Sigmoid colon (tissue), 7 donors: Measurements from ENCODE around the gene GRAMD1B. TPM values are rescaled to one million over a fixed set of nuclear protein-coding genes. Genes with fewer than 3 reads are reported as not detected.

Experiments used
- DNase-seq: peaks from one replicate; pipeline ENCODE4 v3.0.0-alpha.2; 2019
- H3K27ac ChIP-seq, 4 donors: fragments of 200-600 bp; sonication (generic); one replicate each; pipeline ENCODE4 v1.5.1; 2016 to 2019; ENCODE audit warnings: mild to moderate bottlenecking in 1 of 4
- H3K27me3 ChIP-seq, 3 donors: fragments of 200-600 bp; sonication (generic); one replicate each; pipeline ENCODE4 v1.5.1; 2019; ENCODE audit warnings: mild to moderate bottlenecking in 1 of 3
- H3K36me3 ChIP-seq, 4 donors: fragments of 200-600 bp; sonication (generic); one replicate each; pipeline ENCODE4 v1.5.1; 2016 to 2019
- H3K4me1 ChIP-seq, 4 donors: fragments of 200-600 bp; sonication (generic); one replicate each; pipeline ENCODE4 v1.5.1; 2017 to 2019
- H3K4me3 ChIP-seq, 4 donors: fragments of 200-600 bp; sonication (generic); one replicate each; pipeline ENCODE4 v1.5.1; 2017 to 2019; ENCODE audit warnings: mild to moderate bottlenecking in 2 of 4, moderate library complexity in 1 of 4
- H3K9me3 ChIP-seq, 4 donors: fragments of 200-600 bp in 3 of 4; sonication (generic) in 3 of 4; one replicate each; pipeline versions ENCODE4 v1.5.1 to v1.6.1; 2013 to 2019
- EP300 ChIP-seq, 4 donors: sonication (generic); formaldehyde crosslinking; IDR thresholded peaks; one replicate each; pipeline ENCODE4 v1.6.1; 2017; ENCODE audit warnings: antibody characterized with exemption in 4 of 4
- POLR2A ChIP-seq, 2 donors: fragments of 450-650 bp; IDR thresholded peaks; one replicate each; pipeline ENCODE4 v1.6.1; 2016; ENCODE audit warnings: antibody characterized with exemption in 2 of 2, mild to moderate bottlenecking in 2 of 2, moderate library complexity in 2 of 2
- POLR2AphosphoS5 ChIP-seq, 4 donors: sonication (generic); formaldehyde crosslinking; IDR thresholded peaks; one replicate each; pipeline ENCODE4 v1.6.1; 2017; ENCODE audit warnings: antibody characterized with exemption in 4 of 4
- WGBS, 2 donors: extraction: QIAGEN DNeasy Blood & Tissue Kit; methylation state at CpG; one replicate each; pipeline ENCODE4 v1.1.7; 2013; 5-methylcytosine and 5-hydroxymethylcytosine counted together
- intact Hi-C: fragments of 100-400 bp; cut with DNase I; formaldehyde crosslinking; loops from one replicate; pipeline ENCODE4 v1.15.1; 2023
- polyA plus RNA-seq, 3 donors: library from polyadenylated mRNA; stranded (reverse); fragments of 200-250 nt; gene quantifications; one replicate each; pipeline ENCODE4 v1.2.3, GENCODE V29; 2013
- total RNA-seq, 4 donors: library from RNA; depleted of rRNA; stranded (reverse); fragments of >200 nt; gene quantifications; one replicate each; pipeline ENCODE4 v1.1.0, GENCODE V29; 2016
- TF ChIP-seq, protein P1 (sequence below), 4 experiments: fragments of 450-650 bp in 3 of 4; fragments of 200-600 bp in 1 of 4; IDR thresholded peaks; one replicate each; pipeline ENCODE4 v1.5.1; 2016 to 2019; ENCODE audit warnings: antibody characterized with exemption in 4 of 4, mild to moderate bottlenecking in 3 of 4, moderate library complexity in 2 of 4
- donor health status: healthy with polysubstance abuse.
- donor health status: Bipolar disorder and iron deficiency.
- donor health status: healthy.

GRAMD1B gene
- total and polyA plus RNA-seq, 7 donors, result 1.8 to 5.0 (median 3.5) TPM

DNA sequence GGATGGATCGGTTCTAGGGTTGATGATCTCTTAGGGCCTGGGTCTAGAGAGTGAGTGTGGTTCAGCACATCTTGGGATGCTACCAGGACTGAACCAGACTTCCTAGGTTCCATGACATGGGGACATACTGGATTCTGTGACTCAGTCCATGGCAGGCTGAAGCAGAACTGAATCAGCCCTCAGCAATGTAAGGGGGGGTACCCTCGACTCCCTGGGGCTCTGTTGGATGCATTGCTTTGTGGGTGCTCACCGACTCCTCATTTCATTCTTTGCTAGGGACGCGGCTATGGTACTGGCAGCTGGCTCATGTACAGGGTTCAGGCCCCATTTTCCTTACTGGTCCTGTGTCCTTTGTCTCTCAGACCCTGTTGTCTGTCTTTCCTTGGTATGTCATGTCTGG, 733 bp upstream of the GRAMD1B start:
- no peak overlapping the region for H3K4me3 ChIP-seq
- no peak overlapping the region for H3K27ac ChIP-seq
- intact Hi-C loops, result no loop called here
- H3K4me1 ChIP-seq, result peaks cover 0 to 25% (median 15%) of the 10 kb centered on the region in 4 donors
- 90 to 93% methylated on average over 5 of the region's 5 CpGs for WGBS, 2 donors
- peaks cover 3 to 27% (median 18%) of the 10 kb centered on the region in 3 donors for H3K27me3 ChIP-seq
- DNase-seq, result no peak
- TF ChIP-seq POLR2A (IDR thresholded peaks at IDR 0.05) (no peak), POLR2AphosphoS5 (IDR thresholded peaks at IDR 0.05) (no peak)
- TF ChIP-seq, protein P1, sequence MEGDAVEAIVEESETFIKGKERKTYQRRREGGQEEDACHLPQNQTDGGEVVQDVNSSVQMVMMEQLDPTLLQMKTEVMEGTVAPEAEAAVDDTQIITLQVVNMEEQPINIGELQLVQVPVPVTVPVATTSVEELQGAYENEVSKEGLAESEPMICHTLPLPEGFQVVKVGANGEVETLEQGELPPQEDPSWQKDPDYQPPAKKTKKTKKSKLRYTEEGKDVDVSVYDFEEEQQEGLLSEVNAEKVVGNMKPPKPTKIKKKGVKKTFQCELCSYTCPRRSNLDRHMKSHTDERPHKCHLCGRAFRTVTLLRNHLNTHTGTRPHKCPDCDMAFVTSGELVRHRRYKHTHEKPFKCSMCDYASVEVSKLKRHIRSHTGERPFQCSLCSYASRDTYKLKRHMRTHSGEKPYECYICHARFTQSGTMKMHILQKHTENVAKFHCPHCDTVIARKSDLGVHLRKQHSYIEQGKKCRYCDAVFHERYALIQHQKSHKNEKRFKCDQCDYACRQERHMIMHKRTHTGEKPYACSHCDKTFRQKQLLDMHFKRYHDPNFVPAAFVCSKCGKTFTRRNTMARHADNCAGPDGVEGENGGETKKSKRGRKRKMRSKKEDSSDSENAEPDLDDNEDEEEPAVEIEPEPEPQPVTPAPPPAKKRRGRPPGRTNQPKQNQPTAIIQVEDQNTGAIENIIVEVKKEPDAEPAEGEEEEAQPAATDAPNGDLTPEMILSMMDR (IDR thresholded peaks at IDR 0.05), result no peak
- no peaks in the 10 kb centered on the region for H3K36me3 ChIP-seq
- no peaks in the 10 kb centered on the region for H3K9me3 ChIP-seq

DNA sequence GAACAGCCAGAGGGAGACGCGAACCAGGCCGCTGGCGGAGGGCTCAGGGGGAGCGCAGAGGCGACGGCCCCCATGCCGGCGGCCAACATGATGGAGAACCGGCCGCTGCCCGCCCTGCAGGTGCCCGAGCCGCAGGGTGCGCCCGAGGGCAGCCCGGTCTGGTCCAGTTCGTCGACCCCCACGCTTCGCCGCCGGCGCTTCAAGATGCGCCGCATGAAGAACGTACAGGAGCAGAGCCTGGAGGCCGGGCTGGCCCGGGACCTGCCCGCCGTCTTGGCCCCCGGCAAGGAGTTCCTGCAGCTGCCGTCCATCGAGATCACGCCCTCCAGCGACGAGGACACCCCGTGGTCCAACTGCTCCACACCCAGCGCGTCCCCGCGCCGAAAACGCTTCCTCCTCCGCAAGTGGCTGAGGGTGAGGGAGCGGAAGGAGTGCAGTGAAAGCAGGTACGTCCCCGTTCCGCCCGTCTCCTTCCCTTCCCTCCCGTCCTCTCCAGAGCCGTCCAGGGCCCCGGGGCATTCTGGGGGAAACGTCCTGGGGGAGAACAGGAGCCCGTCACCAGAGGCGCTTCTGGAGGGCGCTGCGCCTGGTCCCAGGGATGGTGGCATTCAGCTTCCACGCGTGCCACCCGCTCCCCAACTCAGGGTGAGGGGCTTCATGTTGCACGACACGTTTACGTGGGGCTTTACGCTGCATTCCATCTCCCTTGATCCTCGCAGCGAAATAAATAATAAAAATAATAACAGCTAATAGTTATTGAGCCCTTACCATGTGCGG, 840 bp downstream of the GRAMD1B start:
- Histone ChIP-seq H3K4me1 (peaks cover 0 to 25% (median 15%) of the 10 kb centered on the region in 4 donors), H3K4me3 (peak overlapping the region; percentile 27 to 63 (median 52)), H3K27ac (peak overlapping the region; percentile 26 to 67 (median 52)), H3K36me3 (no peaks in the 10 kb centered on the region), H3K9me3 (no peaks in the 10 kb centered on the region), H3K27me3 (peaks cover 3 to 27% (median 18%) of the 10 kb centered on the region in 3 donors)
- intact Hi-C loops, result no loop called here
- peak in 2 of 4 donors; percentile 10 to 35 for TF ChIP-seq POLR2AphosphoS5 (IDR thresholded peaks at IDR 0.05)
- TF ChIP-seq, protein P1 (IDR thresholded peaks at IDR 0.05), result no peak
- TF ChIP-seq POLR2A (IDR thresholded peaks at IDR 0.05), result peak in 1 of 2 donors; percentile 12
- no peak for TF ChIP-seq EP300 (IDR thresholded peaks at IDR 0.05)
- WGBS, 2 donors, result 3 to 9% methylated on average over 68 of the region's 68 CpGs
- peak; percentile 78 for DNase-seq

GRCh38 chr11:123431619-123432018, 1.6 kb downstream of the GRAMD1B start:
- Histone ChIP-seq H3K9me3 (no peaks in the 10 kb centered on the region), H3K27me3 (peaks cover 3 to 27% (median 18%) of the 10 kb centered on the region in 3 donors), H3K36me3 (no peaks in the 10 kb centered on the region), H3K4me1 (peaks cover 0 to 25% (median 15%) of the 10 kb centered on the region in 4 donors), H3K4me3 (peak overlapping the region in 1 of 4 donors; percentile 63), H3K27ac (no peak overlapping the region)
- intact Hi-C loops, result no loop called here
- TF ChIP-seq, protein P1 (IDR thresholded peaks at IDR 0.05), result no peak
- TF ChIP-seq POLR2A (IDR thresholded peaks at IDR 0.05), result no peak
- no peak for TF ChIP-seq EP300 (IDR thresholded peaks at IDR 0.05)
- no peak for TF ChIP-seq POLR2AphosphoS5 (IDR thresholded peaks at IDR 0.05)
- DNase-seq, result no peak
- 48 to 51% methylated on average over 7 of the region's 7 CpGs for WGBS, 2 donors

- TF ChIP-seq, protein P1 (IDR thresholded peaks at IDR 0.05), result no peak
- intact Hi-C loops, result no loop called here
These were observed 4.2 kb downstream of the GRAMD1B start for GRCh38 chr11:123434262-123434661.

More at GRCh38 chr11:123434262-123434661, 4.2 kb downstream of the GRAMD1B start:
- Histone ChIP-seq H3K9me3 (no peaks in the 10 kb centered on the region), H3K27me3 (peaks cover 3 to 27% (median 18%) of the 10 kb centered on the region in 3 donors), H3K27ac (no peak overlapping the region), H3K36me3 (no peaks in the 10 kb centered on the region), H3K4me3 (no peak overlapping the region), H3K4me1 (peaks cover 0 to 25% (median 15%) of the 10 kb centered on the region in 4 donors)
- WGBS, 2 donors, result 67 to 74% methylated on average over 7 of the region's 7 CpGs
- no peak for DNase-seq
